ENCODE measurements around the gene DNAH8.
A peak's percentile ranks its signal among the peaks of the same experiment; 100 is the strongest.
"Not testable (repeated sequence)": the region's sequence is repeated elsewhere in the genome, so short reads cannot be mapped to it uniquely, and the experiment has no call there.

The DNAH8 gene

DNA sequence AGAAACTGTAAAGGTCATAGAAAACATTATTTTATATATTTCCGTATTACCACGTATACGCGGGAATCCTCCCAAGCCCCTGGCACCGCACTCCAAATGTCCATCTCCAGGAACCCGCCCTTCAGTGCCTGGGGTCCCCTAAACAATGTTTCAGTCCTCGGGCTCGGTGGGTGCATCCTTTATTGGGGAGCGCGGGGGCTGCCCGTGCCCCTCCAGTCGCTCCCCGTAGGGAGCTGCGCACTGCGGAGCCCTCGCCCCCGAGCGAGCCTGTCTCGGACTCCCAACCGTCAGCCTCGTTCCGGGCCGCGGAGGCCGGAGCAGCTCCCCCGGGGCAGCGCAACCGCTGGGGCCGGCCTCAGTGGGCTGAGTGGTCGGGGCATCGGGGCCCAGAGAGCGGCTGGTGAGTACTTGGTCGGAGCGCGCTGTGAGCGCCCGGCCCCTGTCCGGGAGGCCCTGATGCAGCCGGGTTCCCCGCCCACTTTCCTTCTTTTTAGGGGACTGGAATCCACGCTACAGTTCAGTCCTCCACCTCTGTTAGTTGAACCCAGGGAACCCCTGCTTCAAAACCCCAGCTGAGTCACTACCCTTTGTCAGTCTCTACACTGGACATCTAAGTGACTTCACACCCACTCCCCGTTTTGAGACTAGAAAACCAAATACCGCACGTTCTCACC, at the start of gene DNAH8:
TSS of gene DNAH8 (plus strand) at position 296 of the 674 bp plus-strand sequence. CDS start 7,499 bp downstream, outside the sequence.
- DNase-seq, result no peak

GRCh38 chr6:38671885-38672467, 43.1 kb upstream of the DNAH8 start:
- DNase-seq, result peak; percentile 13

DNA sequence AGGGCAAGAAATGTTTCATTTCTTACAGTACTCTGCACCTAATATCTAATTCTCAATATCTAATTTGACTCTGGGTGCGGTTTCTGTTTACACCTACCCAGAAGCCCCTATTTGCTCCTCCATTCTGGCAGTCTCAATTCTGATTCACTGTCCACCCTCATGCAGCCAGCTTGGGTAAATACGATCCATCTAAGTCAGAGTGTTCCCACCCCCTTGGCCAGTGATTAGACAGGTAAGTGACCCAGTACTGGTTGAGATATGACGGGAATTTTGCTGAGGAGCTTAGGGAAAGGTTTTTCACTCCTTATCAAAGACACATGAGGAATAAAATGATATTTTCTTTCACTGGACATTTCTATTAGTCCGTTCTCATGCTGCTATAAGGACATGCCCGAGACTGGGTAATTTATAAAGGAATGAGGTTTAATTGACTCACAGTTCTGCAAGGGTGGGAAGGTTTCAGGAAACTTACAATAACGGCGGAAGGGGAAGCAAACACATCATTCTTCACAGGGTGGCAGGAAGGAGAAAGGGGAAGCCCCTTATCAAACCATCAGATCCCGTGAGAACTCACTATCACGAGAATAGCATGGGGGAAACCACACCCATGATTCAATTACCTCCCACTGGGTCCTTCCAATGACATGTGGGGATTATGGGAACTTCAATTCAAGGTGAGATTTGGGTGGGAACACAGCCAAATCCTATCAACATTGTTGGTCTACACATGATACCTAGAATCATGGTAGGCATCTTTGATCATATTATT, 41.5 kb upstream of the DNAH8 start:
- DNase-seq, result no peak

- no peak for DNase-seq
Observed at GRCh38 chr6:38676236-38676973, 38.7 kb upstream of the DNAH8 start.

DNA sequence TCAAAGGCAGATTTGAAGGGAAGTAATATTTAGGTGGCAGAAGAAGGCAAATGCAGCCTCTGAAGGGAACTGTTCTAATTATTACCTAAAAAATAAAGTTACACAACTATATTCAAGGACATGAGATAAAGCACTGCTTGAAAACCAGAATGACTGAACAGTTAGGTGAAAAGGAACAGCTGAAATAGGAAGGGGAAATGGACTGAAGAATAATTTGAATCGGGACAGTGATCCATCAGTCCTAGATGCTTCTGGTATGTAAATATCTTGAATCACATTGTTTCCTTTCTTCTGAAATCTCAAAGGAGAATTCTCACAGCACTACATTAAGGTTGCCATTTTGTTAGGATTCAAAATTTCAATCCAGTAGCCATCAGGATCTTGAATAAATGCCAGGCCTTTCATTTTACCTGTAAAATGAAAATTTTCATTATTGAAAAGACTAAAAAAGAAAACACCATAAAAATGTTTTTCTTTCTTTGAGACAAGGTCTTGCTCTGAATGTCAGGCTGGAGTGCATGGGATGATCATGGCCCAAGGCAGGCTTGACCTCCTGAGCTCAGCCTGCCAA, 38.1 kb upstream of the DNAH8 start:
- no peak for DNase-seq

DNA sequence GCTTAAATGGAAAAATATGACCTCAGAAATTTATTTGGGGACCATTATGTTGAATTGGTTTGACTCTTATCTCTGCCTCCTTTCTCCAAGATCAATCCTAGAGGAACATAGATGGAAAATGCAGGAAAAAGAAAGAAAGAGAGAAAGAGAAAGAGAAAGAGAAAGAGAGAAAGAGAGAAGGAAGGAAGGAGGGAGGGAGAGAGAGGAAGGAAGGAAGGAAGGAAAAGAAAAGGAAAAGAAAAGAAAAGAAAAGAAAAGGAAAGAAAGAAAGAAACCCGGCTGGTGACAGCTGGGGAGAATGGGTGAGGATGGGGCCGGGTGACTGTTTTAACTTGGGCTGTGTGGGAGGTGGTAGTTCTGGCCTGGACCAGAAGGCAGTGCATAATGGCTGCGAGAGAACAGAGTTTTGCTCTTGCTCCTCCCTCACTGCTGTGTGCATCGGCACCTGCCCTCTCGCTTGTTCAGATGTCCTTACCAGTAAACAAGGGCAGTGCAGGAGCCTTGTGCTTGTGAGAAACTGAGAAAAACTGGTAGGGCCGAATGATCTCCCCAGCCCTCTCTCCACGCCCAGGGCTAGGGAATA, 36.8 kb upstream of the DNAH8 start:
- no peak for DNase-seq

GRCh38 chr6:38679668-38680067, 35.4 kb upstream of the DNAH8 start:
- DNase-seq, result no peak

DNA sequence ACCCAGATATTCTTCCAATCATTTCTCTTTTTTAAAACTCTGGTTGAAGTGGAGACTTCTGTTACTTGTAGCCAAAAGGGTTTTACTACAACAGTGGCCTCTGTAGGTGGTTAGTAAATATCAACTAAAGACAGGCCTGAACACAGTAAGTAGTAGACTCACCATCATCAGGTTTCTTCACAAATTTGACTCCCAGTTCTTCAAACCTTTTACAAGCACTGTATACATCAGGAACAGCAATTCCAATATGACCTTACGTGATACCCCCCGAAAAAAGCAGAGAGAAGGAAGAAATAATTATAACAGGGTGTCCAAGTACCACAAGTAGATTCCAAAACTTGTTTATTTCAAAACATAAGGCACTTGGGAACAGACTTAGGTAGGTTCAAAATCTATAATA, 33.3 kb upstream of the DNAH8 start:
- DNase-seq, result no peak

- no peak for DNase-seq
Observed at GRCh38 chr6:38684237-38684636, 30.9 kb upstream of the DNAH8 start.

GRCh38 chr6:38684904-38685303, 30.2 kb upstream of the DNAH8 start:
- no peak for DNase-seq

- no peak for DNase-seq
Observed at GRCh38 chr6:38686270-38687042, 28.7 kb upstream of the DNAH8 start.

DNA sequence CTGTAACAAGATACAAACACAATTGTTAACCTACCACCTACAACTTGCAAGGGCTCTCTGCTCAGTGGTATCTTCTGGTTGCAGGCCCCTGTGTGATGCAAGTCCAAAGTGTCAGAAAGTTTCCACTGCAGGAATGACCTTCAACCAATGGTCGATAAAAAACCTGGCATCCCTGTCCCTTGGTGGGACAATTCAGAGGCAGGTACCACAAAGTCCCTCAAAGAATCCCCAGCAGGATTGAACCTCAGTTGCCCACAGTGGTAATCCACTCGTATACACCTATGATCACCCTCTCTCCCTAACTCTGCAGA, 28.1 kb upstream of the DNAH8 start:
- no peak for DNase-seq

DNA sequence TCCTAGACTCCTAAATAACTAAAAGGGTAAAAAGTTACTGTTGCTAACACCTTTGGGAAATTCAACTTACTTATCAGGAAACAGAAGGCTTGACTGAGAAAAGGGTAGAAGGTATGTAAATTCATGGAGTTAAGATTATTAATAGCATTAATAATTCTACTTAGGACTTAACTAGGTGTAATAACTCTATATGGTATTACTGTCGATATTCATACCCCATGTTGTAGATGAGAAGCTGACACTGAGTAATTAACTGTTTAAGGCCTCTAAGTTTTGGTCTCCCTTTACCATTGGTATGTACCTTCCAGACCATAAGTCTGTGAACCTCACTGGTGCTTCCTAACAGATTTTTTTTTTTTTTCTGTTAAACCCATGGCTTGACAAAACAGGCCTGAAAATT, 27.6 kb upstream of the DNAH8 start:
- DNase-seq, result no peak

DNA sequence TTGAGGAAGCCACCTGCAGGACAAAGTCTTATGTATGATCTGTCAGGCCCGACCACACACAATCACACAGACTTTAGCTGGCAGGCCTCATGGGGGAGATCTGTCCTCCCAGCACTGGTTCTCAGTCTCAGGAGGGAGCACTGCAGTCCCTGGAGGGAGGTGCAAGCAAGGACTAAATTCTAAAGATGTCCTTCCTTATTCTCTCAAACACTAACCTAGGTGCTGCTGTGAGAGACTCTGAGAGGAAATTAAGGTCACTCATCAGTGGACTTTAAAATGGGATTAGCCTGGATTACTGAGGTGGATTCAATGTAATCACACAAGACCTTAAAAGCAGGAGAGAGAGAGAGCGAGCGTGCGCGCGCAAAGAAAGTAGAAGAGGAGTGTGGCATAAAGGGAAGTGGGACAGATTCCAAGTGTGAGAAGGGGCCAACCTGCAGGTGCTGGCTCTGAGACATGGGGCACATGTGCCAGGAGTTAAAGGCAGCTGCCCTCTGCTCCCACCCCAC, 26.5 kb upstream of the DNAH8 start:
- no peak for DNase-seq

DNA sequence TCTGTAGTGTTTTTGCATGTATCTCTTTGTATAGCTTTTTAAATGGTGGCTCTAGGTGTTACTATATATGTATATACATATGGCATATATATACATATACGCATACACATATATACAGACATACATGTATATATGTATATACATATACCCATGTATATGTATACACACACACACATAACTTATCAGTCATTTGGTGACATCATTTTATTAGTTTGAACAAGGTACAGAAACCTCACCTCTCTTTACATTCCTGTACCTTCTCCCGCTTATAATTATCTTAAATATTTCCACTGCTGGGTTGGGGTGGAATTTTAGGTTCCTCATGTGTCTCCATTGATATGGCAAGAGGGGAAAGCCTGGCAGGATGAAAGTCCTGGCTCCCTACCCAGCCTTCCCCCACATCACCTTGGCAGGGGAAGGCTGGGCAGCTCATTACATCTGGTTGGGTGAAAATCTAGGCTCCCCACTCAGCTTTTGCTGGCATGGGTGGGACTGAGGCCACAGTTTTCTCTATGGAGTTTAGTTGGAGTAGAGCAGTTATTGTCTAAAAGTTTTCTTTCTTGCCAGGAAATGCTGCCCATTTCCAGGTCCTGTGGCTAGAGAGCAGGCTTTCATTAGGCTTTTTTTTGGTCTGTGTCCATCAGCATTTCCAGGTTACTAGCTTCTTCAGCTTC, 19.7 kb upstream of the DNAH8 start:
- DNase-seq, result no peak

- no peak for DNase-seq
Observed at GRCh38 chr6:38695933-38696332, 19.2 kb upstream of the DNAH8 start.

DNA sequence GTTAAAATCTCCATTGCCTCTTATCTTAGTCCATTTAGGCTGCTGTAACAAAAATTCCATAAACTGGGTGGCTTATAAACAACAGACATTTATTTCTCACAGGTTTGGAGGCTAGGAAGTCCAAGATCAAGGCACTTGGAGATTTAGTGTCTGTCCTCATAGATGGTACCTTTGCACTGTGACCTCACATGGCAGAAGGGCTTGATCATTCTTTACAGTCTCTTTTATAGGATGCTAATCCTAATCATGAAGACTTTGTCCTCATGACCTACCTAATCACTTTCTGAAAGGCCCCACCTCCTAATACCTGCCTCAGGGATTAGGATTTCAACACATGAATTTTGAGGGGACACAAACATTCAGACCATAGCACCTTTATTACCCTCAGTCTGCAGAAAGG, 18.8 kb upstream of the DNAH8 start:
- no peak for DNase-seq

DNA sequence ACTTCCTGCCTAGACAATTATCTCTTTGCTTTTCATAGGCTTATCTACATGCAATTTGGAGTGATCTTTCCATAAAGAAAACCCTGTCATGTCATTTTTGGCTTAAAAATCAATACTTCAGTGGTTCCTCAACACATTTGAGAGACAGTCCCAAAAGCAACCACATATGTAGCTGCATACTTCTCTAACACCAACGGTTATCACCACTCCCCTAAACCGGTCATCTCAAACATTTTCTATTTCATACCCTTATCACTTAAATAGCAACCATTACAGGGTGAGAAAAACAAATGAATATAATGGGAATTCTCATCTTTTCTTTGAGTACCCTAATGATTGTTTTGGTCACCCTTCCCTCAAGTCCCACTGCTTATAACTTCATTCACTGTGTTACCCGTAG, 17.3 kb upstream of the DNAH8 start:
- no peak for DNase-seq

DNA sequence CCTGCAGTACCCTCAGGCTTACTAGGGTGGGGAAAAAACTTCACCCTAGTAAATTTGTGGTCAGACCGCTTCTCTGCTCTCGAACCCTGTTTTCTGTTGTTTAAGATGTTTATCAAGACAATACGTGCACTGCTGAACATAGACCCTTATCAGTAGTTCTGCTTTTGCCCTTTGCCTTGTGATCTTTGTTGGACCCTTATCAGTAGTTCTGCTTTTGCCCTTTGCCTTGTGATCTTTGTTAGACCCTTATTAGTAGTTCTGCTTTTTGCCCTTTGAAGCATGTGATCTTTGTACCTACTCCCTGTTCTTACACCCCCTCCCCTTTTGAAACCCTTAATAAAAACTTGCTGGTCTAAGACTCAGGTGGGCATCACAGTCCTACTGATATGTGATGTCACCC, 15.4 kb upstream of the DNAH8 start:
- DNase-seq, result not testable (repeated sequence)

- DNase-seq, result no peak
Observed at GRCh38 chr6:38701551-38701950, 13.6 kb upstream of the DNAH8 start.

Data from SHP77 treated with DMSO at 0.1 percent for 48 hours (cell line).